ENCODE measurements around the gene PIH1D1.
A peak's percentile ranks its signal among the peaks of the same experiment; 100 is the strongest.

Gene PIH1D1

GRCh38 chr19:49455773-49456172 lies 4.2 kb upstream of the PIH1D1 start:
- H3K4me3 ChIP-seq (ENCODE audit: low read length) = no peak overlapping the region
- no peak for DNase-seq (ENCODE audit: low read depth)
- TF ChIP-seq CTCF (IDR thresholded peaks at IDR 0.05; ENCODE audit: insufficient read depth, low read depth, low read length, missing control alignments) = no peak

- no peak for TF ChIP-seq CTCF (IDR thresholded peaks at IDR 0.05; ENCODE audit: insufficient read depth, low read depth, low read length, missing control alignments)
- H3K4me3 ChIP-seq (ENCODE audit: low read length) = peak overlapping the region; percentile 87
- no peak for DNase-seq (ENCODE audit: low read depth)
Observed at GRCh38 chr19:49453757-49454240, 2.2 kb upstream of the PIH1D1 start.

GRCh38 chr19:49453013-49453756 lies 1.6 kb upstream of the PIH1D1 start, which contains the start of gene ALDH16A1:
TSS of gene ALDH16A1 (plus strand) at chr19:49453225. CDS start at chr19:49453332, 107 bp downstream.
- no peak for TF ChIP-seq CTCF (IDR thresholded peaks at IDR 0.05; ENCODE audit: insufficient read depth, low read depth, low read length, missing control alignments)
- peak within 1 kb of the TSS; percentile 91 for H3K4me3 ChIP-seq (ENCODE audit: low read length)
- DNase-seq (ENCODE audit: low read depth) = peak; percentile 98

- peak overlapping the region; percentile 91 for H3K4me3 ChIP-seq (ENCODE audit: low read length)
- TF ChIP-seq CTCF (IDR thresholded peaks at IDR 0.05; ENCODE audit: insufficient read depth, low read depth, low read length, missing control alignments) = no peak
- DNase-seq (ENCODE audit: low read depth) = no peak
Observed at GRCh38 chr19:49450405-49450804, 1.2 kb downstream of the PIH1D1 start.

GRCh38 chr19:49448432-49448786 lies 3.2 kb downstream of the PIH1D1 start:
- TF ChIP-seq CTCF (IDR thresholded peaks at IDR 0.05; ENCODE audit: insufficient read depth, low read depth, low read length, missing control alignments) = no peak
- DNase-seq (ENCODE audit: low read depth) = no peak
- H3K4me3 ChIP-seq (ENCODE audit: low read length) = no peak overlapping the region

GRCh38 chr19:49447485-49448431 lies 3.9 kb downstream of the PIH1D1 start:
- TF ChIP-seq CTCF (IDR thresholded peaks at IDR 0.05; ENCODE audit: insufficient read depth, low read depth, low read length, missing control alignments) = no peak
- peak; percentile 24 for DNase-seq (ENCODE audit: low read depth)
- no peak overlapping the region for H3K4me3 ChIP-seq (ENCODE audit: low read length)
